Cardiac muscle cell (in vitro differentiated cells and primary cell): Measurements from ENCODE around the gene PAPPA2. TPM values are rescaled to one million over a fixed set of nuclear protein-coding genes. Genes with fewer than 3 reads are reported as not detected.

Experiments used
- DNase-seq, 2 donors: peaks; one replicate each; pipeline versions ENCODE4 v3.0.0 to v3.0.0-alpha.2; 2010 to 2017; ENCODE audit warnings: low read depth in 1 of 2, low spot score in 1 of 2
- H3K27ac ChIP-seq: fragments of 200-600 bp; sonication (generic); 2 replicates; pipeline ENCODE4 v1.5.1; 2016
- H3K27me3 ChIP-seq: fragments of 200-600 bp; sonication (generic); 2 replicates; pipeline ENCODE4 v1.6.0; 2016; ENCODE audit warnings: control low read depth
- H3K36me3 ChIP-seq: fragments of 200-600 bp; sonication (generic); 2 replicates; pipeline ENCODE4 v1.5.1; 2016; ENCODE audit warnings: control low read depth
- H3K4me1 ChIP-seq: fragments of 200-600 bp; sonication (generic); 2 replicates; pipeline ENCODE4 v1.8.1; 2017; ENCODE audit warnings: low read depth, mild to moderate bottlenecking, mixed run types
- H3K4me3 ChIP-seq: fragments of 200-600 bp; sonication (generic); 2 replicates; pipeline ENCODE4 v1.5.1; 2016; ENCODE audit warnings: mild to moderate bottlenecking
- H3K9me3 ChIP-seq: fragments of 200-600 bp; sonication (generic); 2 replicates; pipeline ENCODE4 v1.5.1; 2017; ENCODE audit warnings: low read depth, mild to moderate bottlenecking, control low read depth
- polyA plus RNA-seq: library from polyadenylated mRNA; unstranded; fragments of >200 nt; fragmentation: Nextera tagmentation; extraction: Ambion mirVana; gene quantifications from 2 replicates; pipeline ENCODE4 v1.2.1, GENCODE V29; 2016
- total RNA-seq: library from RNA; depleted of rRNA; stranded (reverse); fragments of >200 nt; gene quantifications from 2 replicates; pipeline ENCODE4 v1.2.3, GENCODE V29; 2016
- TF ChIP-seq, protein P1 (sequence below): IDR thresholded peaks from 2 replicates; pipeline ENCODE4 v1.5.1; 2012; ENCODE audit warnings: low read depth, mild to moderate bottlenecking, low read length

PAPPA2 gene
- total and polyA plus RNA-seq, 2 experiments from 2014 or later = 1.2 to 2.9 TPM

DNA sequence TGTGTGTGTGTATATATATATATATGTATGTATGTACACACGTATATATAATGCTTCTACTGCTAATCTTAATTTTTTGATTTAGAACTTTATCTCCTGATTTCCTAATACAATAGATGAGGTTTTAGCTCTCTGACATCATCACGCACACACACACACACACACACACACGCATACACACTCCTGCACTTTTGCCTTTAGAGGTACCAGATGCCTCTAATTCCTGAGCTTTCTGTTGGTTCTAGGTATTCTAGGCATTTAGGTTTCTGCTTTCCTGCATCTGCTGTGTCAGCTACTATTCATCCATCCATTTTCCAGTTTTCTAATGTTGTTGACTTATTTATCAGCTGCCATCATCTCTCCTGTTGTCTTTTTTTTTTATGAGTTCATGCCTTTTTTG is 353.3 kb downstream of the PAPPA2 start:
- TF ChIP-seq, protein P1, sequence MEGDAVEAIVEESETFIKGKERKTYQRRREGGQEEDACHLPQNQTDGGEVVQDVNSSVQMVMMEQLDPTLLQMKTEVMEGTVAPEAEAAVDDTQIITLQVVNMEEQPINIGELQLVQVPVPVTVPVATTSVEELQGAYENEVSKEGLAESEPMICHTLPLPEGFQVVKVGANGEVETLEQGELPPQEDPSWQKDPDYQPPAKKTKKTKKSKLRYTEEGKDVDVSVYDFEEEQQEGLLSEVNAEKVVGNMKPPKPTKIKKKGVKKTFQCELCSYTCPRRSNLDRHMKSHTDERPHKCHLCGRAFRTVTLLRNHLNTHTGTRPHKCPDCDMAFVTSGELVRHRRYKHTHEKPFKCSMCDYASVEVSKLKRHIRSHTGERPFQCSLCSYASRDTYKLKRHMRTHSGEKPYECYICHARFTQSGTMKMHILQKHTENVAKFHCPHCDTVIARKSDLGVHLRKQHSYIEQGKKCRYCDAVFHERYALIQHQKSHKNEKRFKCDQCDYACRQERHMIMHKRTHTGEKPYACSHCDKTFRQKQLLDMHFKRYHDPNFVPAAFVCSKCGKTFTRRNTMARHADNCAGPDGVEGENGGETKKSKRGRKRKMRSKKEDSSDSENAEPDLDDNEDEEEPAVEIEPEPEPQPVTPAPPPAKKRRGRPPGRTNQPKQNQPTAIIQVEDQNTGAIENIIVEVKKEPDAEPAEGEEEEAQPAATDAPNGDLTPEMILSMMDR = no peak
- Histone ChIP-seq H3K36me3 (no peaks in the 10 kb centered on the region), H3K4me1 (peaks cover 33% of the 10 kb centered on the region), H3K27ac (peak overlapping the region; percentile 67), H3K9me3 (no peaks in the 10 kb centered on the region), H3K27me3 (no peaks in the 10 kb centered on the region), H3K4me3 (no peak overlapping the region)
- no peak for DNase-seq

- H3K27ac ChIP-seq = no peak overlapping the region
- H3K9me3 ChIP-seq = no peaks in the 10 kb centered on the region
- peaks cover 21% of the 10 kb centered on the region for H3K4me1 ChIP-seq
- no peaks in the 10 kb centered on the region for H3K27me3 ChIP-seq
- no peaks in the 10 kb centered on the region for H3K36me3 ChIP-seq
- TF ChIP-seq, protein P1 = no peak
- no peak overlapping the region for H3K4me3 ChIP-seq
- DNase-seq = no peak
These were observed 357.5 kb downstream of the PAPPA2 start for GRCh38 chr1:176820391-176821031.

DNA sequence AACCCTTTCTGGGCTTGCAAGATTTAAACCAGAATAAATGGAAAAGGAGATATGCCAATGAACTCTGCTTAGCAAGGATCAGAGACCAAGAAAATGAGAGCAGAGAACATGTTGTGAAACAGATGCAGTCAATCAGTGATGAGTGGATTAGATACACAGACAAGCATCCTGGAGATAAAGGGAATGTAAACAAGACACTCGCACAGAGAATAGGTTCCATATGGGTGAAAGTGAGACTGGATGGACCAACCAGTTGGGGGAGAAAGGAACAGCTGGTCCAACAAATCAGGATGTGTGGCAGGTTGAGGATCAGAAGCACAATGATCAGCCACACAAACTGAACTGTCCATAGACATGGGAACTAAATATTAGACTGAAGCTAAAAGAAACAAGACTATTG is 363.3 kb downstream of the PAPPA2 start:
- Histone ChIP-seq H3K27ac (no peak overlapping the region), H3K36me3 (no peaks in the 10 kb centered on the region), H3K4me3 (no peak overlapping the region), H3K4me1 (no peaks in the 10 kb centered on the region), H3K9me3 (no peaks in the 10 kb centered on the region), H3K27me3 (no peaks in the 10 kb centered on the region)
- no peak for DNase-seq
- TF ChIP-seq, protein P1 = no peak

- H3K27ac ChIP-seq = no peak overlapping the region
- no peak for DNase-seq
- H3K36me3 ChIP-seq = no peaks in the 10 kb centered on the region
- no peaks in the 10 kb centered on the region for H3K9me3 ChIP-seq
- TF ChIP-seq, protein P1 = no peak
- no peak overlapping the region for H3K4me3 ChIP-seq
- H3K27me3 ChIP-seq = no peaks in the 10 kb centered on the region
- H3K4me1 ChIP-seq = no peaks in the 10 kb centered on the region
These were observed 366.3 kb downstream of the PAPPA2 start for GRCh38 chr1:176829261-176829660.

GRCh38 chr1:176831150-176831549 is 368.2 kb downstream of the PAPPA2 start:
- Histone ChIP-seq H3K9me3 (no peaks in the 10 kb centered on the region), H3K36me3 (no peaks in the 10 kb centered on the region), H3K27ac (no peak overlapping the region), H3K4me1 (no peaks in the 10 kb centered on the region), H3K27me3 (no peaks in the 10 kb centered on the region), H3K4me3 (no peak overlapping the region)
- DNase-seq = no peak
- TF ChIP-seq, protein P1 = no peak
